Kidney epithelial cell (primary cell): Measurements from ENCODE around the gene SLC12A5. TPM values are rescaled to one million over a fixed set of nuclear protein-coding genes. Genes with fewer than 3 reads are reported as not detected.

Source experiments
- DNase-seq: peaks from one replicate; pipeline ENCODE4 v3.0.0-alpha.2; 2010; ENCODE audit warnings: low read depth
- H3K27me3 ChIP-seq: 2 replicates; pipeline ENCODE4 v1.6.0; 2011; ENCODE audit warnings: low read length; ENCODE audit not compliant: control insufficient read depth, insufficient read depth
- H3K36me3 ChIP-seq: 2 replicates; pipeline ENCODE4 v1.5.1; 2011; ENCODE audit warnings: low read length; ENCODE audit not compliant: control insufficient read depth, insufficient read depth
- H3K4me3 ChIP-seq: 2 replicates; pipeline ENCODE4 v1.5.1; 2011; ENCODE audit warnings: low read depth, mild to moderate bottlenecking, control low read depth, low read length
- CTCF ChIP-seq: IDR thresholded peaks from 2 replicates; pipeline ENCODE4 v1.5.1; 2011; ENCODE audit warnings: mild to moderate bottlenecking, moderate library complexity, low read length, control low read depth, inconsistent platforms; ENCODE audit not compliant: insufficient read depth, poor library complexity, severe bottlenecking
- total RNA-seq: library from RNA; depleted of rRNA; stranded (reverse); fragments of >200 nt; gene quantifications from 2 replicates; pipeline ENCODE4 v1.2.3, GENCODE V29; 2015

Gene SLC12A5
- total RNA-seq, 1 donor from 2014 or later: not detected

- Histone ChIP-seq H3K4me3 (no peak overlapping the region), H3K27me3 (peaks cover 22% of the 10 kb centered on the region), H3K36me3 (no peaks in the 10 kb centered on the region)
- DNase-seq: no peak
- TF ChIP-seq CTCF: no peak
Measured at GRCh38 chr20:46101957-46102356, 72.9 kb downstream of the SLC12A5 start.

GRCh38 chr20:46102940-46103339, 73.9 kb downstream of the SLC12A5 start:
- no peaks in the 10 kb centered on the region for H3K36me3 ChIP-seq
- no peak for TF ChIP-seq CTCF
- H3K4me3 ChIP-seq: no peak overlapping the region
- H3K27me3 ChIP-seq: peaks cover 22% of the 10 kb centered on the region
- no peak for DNase-seq

- Histone ChIP-seq H3K4me3 (no peak overlapping the region), H3K36me3 (no peaks in the 10 kb centered on the region), H3K27me3 (peaks cover 27% of the 10 kb centered on the region)
- DNase-seq: no peak
- TF ChIP-seq CTCF: no peak
Measured at GRCh38 chr20:46104262-46104661, 75.2 kb downstream of the SLC12A5 start.

- TF ChIP-seq CTCF: no peak
- no peaks in the 10 kb centered on the region for H3K36me3 ChIP-seq
- H3K4me3 ChIP-seq: no peak overlapping the region
- no peak for DNase-seq
- peaks cover 14% of the 10 kb centered on the region for H3K27me3 ChIP-seq
Measured at GRCh38 chr20:46107061-46107460, 78.0 kb downstream of the SLC12A5 start.

- no peak for DNase-seq
- no peak for TF ChIP-seq CTCF
- Histone ChIP-seq H3K36me3 (no peaks in the 10 kb centered on the region), H3K27me3 (peaks cover 14% of the 10 kb centered on the region), H3K4me3 (no peak overlapping the region)
Measured at GRCh38 chr20:46108435-46108841, 79.4 kb downstream of the SLC12A5 start.

- H3K4me3 ChIP-seq: no peak overlapping the region
- H3K36me3 ChIP-seq: no peaks in the 10 kb centered on the region
- DNase-seq: no peak
- H3K27me3 ChIP-seq: peaks cover 14% of the 10 kb centered on the region
- TF ChIP-seq CTCF: no peak
Measured at GRCh38 chr20:46108976-46109375, 80.0 kb downstream of the SLC12A5 start.
